Tongue (tissue), 2 donors: ENCODE data around the gene ERCC1. TPM values are rescaled to one million over a fixed set of nuclear protein-coding genes. Genes with fewer than 3 reads are reported as not detected.
"Not testable (repeated sequence)": the region's sequence is repeated elsewhere in the genome, so short reads cannot be mapped to it uniquely, and the experiment has no call there.

Source experiments
- DNase-seq: peaks from one replicate; pipeline ENCODE4 v3.0.0-alpha.2; 2015
- total RNA-seq: library from RNA; depleted of rRNA; stranded (reverse); fragments of >200 nt; gene quantifications from one replicate; pipeline ENCODE4 v1.2.3, GENCODE V29; 2014

The ERCC1 gene
- total RNA-seq, 1 donor from 2014 or later, result 89.4 TPM

DNA sequence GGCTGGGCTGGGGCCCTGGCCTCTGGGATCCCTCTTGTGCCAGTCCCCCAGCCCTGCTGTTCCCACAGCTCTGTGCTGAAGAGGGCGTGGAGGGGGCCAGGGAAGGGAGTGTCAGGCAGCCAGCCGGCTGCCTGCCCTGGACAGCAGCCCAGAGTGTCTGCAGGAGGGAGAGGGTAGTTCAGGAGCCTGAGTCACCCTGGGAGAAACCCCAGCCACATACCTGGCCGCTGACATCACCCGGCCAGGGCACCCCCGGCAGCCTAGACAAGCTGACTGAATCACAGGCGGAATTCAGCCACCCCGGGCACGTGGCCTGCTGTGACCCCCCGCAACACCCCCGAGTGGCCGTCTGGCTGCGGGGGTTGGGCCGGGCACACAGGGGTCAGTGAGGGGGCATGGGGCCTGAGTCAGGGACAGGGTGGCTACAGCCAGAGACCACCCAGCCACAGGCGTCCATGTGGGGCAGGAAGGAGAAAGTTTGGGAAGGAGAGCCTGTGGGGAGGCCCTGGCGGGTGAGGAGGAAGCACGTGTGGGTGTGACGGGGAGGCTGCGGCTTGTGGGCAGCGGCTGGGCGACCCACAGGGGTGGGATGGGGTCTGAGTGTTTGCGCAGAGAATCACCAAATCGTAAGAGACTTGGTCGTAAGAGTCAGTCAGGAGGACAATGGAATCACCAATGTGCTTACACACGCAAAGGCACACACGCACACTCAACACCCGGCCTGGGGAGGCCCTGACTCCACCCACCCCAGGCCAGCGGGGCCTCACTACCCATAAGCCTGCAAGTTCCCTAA lies 32.2 kb upstream of the ERCC1 start:
- DNase-seq, result peak; percentile 96

DNA sequence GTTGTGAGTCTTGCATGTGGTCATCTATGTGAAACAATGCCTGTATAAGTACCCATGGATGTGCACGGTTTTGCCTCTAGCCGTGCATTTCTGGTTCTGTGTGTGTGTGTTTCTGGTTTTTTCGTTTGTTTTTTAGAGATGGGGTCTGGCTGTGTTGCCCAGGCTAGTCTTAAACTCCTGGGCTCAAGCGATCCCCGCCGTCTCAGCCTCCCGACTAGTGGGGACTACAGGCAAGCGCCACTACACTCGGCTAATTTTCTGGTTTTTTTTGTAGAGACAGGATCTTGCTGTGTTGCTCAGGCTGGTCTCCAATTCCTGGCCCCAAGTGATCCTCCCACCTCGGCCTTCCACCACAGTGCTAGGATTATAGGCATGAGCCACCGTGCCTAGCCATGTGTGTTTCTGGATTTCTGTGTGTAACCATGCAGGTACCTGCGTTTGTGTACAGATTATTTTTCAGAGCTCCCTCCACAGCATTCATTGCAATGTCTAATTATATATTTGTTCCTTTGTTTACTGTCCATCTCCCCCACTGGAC lies 28.2 kb upstream of the ERCC1 start:
- no peak for DNase-seq

DNA sequence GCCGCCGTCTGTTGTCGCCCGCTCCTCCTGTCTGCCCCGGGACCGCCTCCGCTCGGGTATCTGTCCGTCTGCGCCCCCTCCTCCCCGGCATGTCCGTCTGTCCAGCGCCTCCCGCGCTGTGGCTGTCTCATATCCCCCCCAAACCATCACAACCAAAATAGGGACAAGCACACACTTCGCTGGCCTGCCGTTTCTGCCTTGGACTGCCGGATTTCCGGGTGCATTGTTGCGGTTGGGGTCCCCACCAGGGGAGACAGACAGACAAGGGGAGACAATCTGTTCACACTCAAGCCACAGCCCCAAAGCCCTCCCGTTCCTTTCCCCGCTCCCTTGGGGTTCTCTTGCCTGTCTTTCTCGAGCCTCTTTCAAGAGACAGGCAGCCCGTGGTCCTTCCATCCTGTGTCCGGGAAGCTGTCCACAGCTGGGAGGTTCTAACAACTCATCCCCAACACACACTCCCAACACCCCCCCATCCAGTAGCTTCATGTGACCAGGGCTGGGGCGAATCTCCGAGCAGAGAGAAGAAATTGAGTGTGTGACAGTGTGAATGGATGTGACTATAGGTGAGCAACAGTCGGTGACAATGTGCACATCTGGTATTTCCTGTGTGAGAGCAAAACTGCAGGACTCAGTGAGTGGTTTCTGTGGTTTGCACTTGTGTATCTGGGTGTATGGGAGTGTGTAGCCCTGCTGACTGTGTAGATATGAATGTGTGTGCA lies 27.6 kb upstream of the ERCC1 start:
- peak; percentile 73 for DNase-seq

DNA sequence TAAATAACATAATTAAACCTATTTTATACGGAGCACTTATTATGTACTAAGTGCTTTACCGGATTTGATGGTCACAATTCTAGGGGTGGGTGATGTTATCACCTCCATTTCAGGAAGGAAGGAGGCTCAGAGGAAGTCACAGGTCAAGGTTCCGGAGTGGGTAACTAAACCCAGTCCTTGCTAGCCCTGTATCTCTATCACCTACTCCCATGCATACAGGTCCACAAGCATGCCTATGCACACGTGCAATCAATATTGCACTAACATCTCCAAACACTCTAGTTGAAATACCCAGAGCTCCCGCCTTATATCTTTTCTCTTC lies 26.3 kb upstream of the ERCC1 start:
- DNase-seq, result no peak

DNA sequence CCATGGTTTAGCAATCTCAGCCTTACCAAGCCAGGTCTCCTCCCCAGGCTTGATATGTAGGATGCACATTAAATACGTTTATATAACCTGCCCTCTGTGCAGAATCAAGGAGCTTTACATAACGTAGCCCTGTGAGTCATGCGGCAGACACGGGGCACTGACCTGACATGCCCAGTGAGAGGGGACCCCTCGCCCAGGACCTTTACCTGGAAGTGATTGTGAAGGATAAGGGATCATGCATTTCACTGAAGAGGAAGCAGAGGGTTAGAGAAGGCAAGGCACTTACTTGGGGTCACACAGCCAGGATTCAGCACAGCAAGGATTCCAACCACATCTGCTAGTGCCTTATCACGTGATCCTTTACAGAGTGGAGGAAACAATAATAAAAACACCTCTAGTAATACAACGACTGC lies 25.2 kb upstream of the ERCC1 start:
- no peak for DNase-seq

DNA sequence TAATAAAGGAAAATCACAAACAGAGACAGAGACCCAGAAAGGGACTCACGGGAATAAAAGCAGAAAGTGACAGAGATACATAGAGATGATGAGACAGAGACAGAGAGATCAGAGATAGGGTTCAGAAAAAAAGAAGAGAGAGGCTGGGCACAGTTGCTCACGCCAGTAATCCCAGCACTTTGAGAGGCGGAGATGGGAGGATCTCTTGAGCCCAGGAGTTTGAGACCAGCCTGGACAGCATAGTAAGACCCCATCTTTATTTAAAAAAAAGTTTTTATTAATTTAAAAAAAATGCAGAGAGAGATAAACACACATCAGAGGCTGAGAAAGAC lies 24.7 kb upstream of the ERCC1 start:
- DNase-seq, result no peak

DNA sequence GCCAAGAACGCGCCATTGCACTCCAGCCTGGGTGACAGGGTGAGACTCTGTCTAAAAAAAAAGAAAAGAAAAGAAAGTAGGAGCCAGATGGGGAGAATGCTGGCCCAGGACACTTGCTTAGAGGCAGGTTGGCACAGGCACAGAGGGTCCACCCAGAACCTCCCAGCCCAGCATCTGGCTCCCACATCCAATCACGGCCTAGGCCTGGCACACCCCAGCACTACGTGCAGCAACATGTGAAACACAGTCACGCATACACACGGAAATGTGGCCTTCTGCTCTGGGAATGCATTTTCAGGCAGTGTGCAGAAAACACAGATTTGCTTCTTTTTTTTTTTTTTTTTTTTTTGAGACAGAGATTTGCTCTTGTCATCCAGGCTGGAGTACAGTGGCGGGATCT lies 23.2 kb upstream of the ERCC1 start:
- DNase-seq, result peak; percentile 82

DNA sequence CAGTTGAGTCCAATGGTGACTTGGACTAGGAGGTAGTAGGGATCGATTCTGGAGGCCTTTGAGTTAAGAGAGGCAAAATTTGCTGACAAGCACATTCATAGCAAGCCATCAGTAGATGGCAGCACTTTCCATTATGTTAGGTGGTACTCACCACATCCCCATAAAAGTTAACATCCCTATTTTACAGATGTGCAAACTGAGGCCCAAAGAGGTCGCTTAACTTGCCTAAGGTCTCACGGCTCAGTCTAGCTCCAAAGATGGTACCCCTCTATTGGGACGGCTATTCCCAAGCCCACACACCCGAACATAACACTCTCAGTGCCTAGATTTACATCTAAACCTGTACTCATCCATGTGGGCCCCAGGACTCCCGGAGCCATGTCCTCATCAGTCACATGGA lies 22.6 kb upstream of the ERCC1 start:
- DNase-seq, result no peak

DNA sequence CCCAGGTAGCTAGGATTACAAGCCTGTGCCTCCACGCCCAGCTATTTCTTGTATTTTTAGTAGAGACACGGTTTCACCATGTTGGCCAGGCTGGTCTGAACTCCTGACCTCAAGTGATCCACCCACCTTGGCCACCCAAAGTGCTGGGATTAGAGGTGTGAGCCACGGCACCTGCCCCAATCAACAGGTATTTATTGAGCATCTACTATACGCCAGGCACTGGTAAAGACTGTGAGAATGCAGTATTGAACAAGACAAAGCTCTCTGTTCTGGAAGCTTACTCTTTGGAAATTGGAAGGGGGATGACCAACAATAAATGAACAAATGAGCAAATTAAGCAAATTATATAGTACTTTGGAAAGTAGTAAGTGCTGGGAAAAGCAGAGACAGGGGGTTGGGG lies 21.4 kb upstream of the ERCC1 start:
- no peak for DNase-seq

DNA sequence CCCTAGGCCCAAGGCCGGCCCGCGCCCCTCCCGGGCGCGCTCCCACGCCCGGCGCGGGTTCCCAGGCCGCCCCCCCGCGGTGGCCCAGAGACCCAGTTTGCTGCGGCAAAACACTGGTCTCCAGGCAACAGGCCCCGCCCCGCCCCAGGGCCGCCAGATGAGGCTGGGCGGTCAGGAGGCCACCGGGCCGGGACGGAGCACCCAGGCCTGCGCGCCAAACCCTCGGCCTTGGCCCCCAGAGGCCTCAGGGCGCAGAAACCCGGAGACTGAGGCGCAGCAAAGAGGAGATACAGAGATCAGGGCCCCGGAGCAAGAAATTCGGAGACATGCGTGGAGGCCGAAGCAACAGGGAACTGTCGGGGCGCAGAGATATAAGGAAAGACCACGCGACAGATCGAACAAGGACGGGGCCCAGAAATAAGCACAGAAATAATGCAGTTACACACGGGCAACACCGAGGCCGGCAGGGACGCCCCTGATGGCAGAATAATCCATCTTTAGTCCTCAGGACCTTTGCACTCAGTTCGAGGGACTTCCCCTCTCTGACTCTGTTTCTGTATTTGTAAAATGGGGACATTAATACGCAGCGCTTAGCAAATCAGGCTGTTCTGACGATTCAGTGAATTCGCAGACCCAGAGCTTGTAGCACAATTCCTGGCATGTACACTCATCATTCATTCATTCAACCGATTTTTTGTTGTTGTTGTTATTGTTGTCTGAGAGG lies 20.8 kb upstream of the ERCC1 start:
- DNase-seq, result peak; percentile 96

DNA sequence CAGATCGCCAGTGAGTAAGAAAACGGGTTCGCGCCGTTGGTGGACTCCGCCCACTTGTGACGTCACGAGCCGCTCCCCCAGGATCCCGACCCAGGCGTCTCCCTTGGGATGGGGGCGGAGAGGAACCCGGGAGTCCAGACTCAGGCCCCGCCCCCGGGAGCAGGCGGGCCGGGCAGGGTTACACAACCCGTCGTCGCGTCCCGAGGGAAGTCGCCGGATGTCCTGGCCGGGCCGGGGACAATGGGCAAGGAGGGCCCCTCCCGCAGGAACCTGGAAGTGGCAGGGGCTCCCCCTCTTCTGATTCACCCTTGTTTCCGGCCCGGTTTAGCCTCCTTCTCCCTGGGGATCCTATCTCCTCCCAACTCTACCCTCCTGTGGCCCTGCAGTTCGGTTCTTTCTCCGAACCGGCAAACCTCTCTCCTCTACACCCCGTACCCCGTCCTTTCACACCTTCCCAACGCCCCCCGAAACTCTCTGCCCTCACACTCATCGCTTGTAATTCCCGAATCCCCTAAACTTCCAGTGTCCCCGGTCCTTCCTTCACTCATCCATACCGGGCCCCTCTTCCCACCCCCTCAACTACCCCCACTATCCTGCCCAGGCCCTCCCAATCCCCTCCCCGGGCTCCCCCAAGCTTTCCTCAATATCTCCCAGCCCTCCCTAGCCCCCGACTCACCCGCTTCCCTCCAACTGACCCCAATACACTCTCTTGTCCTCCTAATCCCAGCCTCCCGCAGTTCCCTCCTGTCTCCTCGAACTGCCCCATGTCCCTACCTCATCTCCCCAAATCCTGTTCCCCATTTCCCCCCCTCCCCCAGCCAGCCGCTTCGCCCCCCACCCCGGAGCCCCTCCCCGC lies 20.0 kb upstream of the ERCC1 start:
- peak; percentile 93 for DNase-seq

DNA sequence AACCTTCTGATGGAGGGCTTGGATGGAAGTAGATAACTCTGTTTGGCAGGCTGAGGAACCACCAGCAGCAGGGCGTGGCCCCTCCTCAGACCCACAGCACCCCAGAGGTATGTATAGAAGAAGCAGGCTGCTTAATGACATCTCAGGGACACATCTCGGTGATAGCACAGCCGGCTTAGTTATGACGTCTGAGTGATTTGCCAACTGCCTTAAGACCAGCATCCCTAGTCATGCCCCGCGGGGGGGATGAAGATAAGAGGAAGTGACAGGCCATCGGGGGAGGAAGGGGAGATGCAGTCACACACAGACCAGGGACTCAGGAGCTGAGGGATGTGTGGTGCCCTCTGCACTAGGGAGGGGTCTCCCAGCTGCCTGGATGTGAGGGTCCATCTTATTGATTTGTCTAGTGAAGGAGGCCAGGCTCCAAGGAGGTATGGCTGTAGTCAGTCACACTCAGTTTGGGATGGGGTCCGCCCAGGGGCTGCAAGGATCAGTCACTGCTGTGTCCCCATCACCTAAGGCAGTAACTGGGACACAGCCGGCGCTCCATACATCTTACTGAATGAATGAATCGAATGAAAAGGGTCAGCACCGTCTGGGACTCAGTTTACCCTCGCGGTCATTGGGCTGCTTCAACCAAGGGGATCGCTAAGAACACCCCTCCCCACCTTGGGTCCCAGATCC lies 19.2 kb upstream of the ERCC1 start:
- peak; percentile 55 for DNase-seq

DNA sequence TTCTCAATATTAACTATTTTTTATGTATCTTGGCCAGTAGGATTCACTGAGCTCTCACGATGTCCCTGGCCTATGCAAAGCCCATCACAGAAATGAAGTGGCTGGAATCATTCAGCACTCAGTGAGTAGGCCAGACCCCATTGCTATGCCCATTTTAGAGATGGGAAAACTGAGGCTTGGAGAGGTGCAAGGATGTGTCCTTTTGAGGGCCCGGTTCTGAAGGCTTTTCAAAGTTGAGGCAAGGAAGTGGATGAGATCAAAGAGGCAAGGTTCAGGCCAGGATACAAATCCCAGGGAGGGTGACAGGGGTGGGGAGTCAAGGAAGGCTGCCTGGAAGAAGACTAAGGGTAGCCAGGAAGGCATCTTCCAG lies 18.7 kb upstream of the ERCC1 start:
- DNase-seq, result no peak

DNA sequence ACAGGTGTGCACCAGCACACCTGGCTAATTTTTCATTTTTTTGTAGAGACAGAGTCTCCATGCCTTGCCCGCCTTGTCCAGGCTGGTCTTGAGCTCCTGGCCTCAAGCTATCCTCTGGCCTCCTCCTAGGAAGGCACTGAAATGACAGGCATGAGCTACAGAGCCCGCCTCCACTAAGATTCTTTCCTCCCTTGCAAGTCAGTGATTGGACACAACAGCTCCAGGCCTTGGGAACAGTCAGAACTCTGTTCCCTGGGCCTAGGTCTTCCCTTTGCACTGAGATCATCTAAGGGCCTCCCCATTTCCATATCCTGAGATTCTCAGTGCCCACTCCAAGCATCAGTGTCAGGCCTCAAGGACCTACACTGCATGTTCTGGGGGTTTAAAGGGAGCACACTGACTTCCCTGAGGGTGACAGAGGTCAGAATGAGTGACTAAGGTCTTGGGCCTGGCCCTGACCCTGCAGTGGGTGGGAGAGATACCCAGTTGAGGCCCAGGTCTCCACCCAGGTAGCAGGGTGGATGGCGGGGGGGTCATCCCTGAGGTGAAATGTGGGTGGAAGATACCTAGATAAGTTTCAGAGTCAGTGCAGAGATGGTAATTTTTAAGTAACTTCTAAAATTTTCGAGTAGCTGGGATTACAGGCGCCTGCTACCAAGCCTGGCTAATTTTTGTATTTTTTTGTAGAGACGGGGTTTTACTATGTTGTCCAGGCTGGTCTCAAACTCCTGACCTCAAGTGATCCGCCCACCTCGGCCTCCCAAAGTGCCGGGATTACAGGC lies 17.3 kb upstream of the ERCC1 start:
- peak; percentile 35 for DNase-seq

DNA sequence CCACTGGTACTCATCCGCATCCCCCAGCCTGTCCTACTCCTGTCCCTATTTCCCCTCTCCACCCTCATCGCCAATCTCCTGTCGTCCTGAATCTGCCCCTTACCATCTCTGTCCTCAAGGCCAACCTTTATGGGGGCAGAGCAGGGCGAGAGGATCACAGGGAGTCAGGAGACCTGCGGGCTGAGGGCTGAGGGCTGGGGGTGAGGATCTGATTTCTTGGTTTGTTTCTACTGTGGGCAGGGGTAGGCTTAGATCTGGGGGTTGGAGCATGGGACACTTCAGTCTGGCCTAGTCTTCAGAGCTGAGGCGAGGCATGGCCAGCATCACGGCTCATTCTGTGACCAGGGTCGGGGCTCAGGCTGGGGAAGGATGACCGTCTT lies 16.5 kb upstream of the ERCC1 start:
- DNase-seq, result no peak

DNA sequence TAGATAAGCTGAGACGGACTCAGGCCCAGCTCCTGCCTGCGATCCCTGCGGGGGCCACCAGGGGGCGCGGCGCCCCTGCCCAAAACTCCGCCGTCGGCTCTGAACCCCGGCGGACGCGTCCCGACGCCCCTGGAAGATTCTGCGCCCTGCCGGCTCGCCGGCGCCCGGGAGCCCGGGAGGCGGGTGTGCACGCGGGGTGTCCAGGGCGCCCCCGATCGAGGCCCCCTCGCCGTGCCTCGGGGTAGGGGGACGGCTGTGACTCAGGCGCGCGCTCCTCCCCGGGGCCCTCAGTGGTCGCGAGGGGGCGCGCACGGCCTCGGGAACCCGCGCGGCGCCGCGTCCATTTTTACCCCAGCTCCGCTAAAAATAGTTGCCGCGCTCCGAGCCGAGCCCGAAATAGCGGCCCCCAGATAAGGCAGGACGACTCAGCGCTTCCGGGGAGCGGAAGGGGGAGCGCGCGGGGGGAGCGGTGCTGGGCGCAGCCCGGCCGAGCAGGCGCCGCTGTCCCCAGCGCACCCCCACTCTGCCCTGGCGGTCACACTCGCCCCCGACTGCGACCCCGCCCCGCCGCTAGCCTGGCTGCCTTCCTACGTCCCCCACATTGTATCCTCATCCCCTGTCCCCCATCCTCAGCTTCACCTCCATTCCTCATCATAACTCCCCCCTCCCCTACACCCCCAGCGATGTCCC lies 16.0 kb upstream of the ERCC1 start:
- DNase-seq, result peak; percentile 93

DNA sequence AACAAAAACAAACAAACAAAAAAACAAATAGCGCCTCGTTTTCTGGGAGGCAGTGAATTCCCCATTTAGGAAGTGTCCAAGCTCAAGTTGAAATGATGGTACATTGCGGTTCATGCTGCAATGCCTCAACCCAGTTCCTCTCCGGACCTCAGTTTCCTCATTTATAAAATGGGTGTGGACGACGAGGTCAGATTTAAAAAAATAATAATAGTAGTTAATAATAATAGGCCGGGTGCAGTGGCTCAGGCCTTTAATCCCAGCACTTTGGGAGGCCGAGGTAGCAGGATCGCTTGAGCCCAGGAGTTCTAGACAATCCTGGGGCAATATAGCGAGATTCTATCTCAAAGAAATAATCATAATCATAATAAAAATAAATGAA lies 15.5 kb upstream of the ERCC1 start:
- no peak for DNase-seq

DNA sequence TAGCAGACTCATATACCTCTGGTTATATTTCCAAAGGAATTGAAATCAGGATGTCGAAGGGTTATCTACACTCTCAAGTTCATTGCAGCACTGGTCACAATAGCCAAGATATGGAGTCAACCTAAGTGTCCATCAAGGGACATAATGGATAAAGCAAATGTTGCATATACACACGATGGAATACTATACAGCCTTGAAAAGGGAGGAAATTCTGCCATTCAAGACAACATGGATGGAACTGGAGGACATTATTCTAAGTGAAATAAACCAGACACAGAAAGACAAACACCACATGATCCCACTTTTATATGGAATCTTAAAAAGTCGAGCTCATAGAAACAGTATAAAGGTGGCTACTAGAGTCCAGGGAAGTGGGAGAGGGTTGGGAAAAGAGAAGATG lies 13.6 kb upstream of the ERCC1 start:
- no peak for DNase-seq

DNA sequence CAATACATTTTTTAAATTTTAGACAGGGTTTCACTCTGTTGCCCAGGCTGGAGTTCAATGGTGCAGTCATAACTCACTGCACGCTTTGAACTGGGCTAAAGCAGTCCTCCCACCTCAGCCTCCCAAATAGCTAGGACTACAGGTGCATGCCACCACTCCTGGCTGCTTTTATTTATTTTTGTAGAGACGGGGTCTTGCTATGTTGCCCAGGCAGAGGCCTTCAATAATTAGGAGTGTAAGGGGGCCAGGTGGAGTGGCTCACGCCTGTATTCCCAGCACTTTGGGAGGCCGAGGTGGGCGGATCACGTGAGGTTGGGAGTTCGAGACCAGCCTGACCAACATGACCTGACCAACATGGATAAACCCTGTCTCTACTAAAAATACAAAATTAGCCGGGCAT lies 8.8 kb upstream of the ERCC1 start:
- not testable (repeated sequence) for DNase-seq

DNA sequence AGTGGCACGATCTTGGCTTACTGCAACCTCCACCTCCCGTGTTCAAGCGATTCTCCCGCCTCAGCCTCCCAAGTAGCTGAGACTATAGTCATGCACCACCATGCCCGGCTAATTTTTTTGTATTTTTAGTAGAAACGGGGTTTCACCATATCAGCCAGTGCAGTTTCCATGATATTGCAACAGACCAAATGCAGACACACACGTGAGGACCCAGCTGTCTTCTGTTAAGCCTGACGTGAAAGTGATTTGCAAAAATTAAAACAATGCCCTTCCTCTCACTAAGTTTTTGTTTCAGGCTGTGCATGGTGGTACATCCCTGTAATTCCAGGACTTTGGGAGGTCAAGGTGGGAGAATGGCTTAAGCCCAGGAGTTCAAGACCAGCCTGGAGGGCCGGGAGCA lies 7.3 kb upstream of the ERCC1 start:
- DNase-seq, result not testable (repeated sequence)
